Myometrial cell (primary cell): Measurements from ENCODE around the gene SYP. TPM values are rescaled to one million over a fixed set of nuclear protein-coding genes. Genes with fewer than 3 reads are reported as not detected.

ENCODE experiments used
- total RNA-seq: library from RNA; depleted of rRNA; stranded (reverse); fragments of >200 nt; gene quantifications from 2 replicates; pipeline ENCODE4 v1.2.3, GENCODE V29; 2015

The SYP gene
- total RNA-seq, result 0.29 TPM in 1 of 2 replicates, not detected in the other

GRCh38 chrX:49199906-49200771, at the start of gene SYP:
SYP (minus strand) TSS chrX:49200193; CDS start chrX:49200186, 7 bp downstream.

GRCh38 chrX:49233176-49233575, 33.2 kb upstream of the SYP start, which contains the start of gene CACNA1F:
CACNA1F (minus strand) TSS chrX:49233340; CDS start chrX:49233309, 31 bp downstream.

GRCh38 chrX:49186125-49187027, 13.6 kb downstream of the SYP start, which contains the start of gene PRICKLE3:
PRICKLE3 (minus strand) TSS chrX:49186373; CDS start chrX:49186297, 76 bp downstream.

DNA sequence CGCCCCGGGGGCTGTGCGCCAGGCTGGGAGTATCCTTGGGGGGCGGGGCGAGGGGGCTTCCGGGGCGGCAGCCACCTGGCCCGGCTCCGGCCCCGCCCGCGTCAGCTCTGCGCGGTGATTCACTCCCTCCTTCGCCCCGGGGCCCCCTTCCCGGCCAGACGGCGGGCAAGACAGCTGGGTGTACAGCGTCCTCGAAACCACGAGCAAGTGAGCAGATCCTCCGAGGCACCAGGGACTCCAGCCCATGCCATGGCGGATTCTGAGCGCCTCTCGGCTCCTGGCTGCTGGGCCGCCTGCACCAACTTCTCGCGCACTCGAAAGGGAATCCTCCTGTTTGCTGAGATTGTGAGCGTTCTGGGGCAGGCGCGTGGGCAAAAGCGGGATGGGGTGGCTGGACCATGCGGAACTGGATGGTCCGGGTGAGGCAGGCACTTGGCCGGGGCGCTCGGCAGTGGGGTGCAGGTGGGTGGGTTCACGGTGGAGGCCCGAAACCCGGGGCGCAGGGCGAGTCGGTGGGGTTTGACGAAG, 28.2 kb downstream of the SYP start, which contains the start of gene PLP2:
TSS of gene PLP2 (plus strand) at position 147 of the 528 bp plus-strand sequence. CDS start at position 250, 103 bp downstream.

GRCh38 chrX:49162620-49163019, 37.4 kb downstream of the SYP start, which contains the start of gene MAGIX:
MAGIX (plus strand) TSS chrX:49162758; CDS start chrX:49162890, 132 bp downstream.

Other genes with a start within 250 kb of the SYP start
- 39.2 and 48.0 TPM in 2 replicates for gene OTUD5, start 242.6 kb downstream of the SYP start, total RNA-seq
- gene KCND1, start 228.3 kb downstream of the SYP start, total RNA-seq, result 1.4 and 2.0 TPM in 2 replicates
- 11.3 and 19.0 TPM in 2 replicates for gene GRIPAP1, start 197.9 kb downstream of the SYP start, total RNA-seq
- gene TFE3, start 156.8 kb downstream of the SYP start, total RNA-seq, result 66.3 and 69.2 TPM in 2 replicates
- 0.58 and 1.4 TPM in 2 replicates for gene CCDC120, start 141.2 kb downstream of the SYP start, total RNA-seq
- gene PRAF2, start 126.2 kb downstream of the SYP start, total RNA-seq, result 19.7 and 34.6 TPM in 2 replicates
- gene WDR45, start 120.3 kb downstream of the SYP start, total RNA-seq, result 55.6 and 65.9 TPM in 2 replicates
- gene GPKOW, start 76.5 kb downstream of the SYP start, total RNA-seq, result 27.4 and 34.4 TPM in 2 replicates
- 1.4 and 6.3 TPM in 2 replicates for gene MAGIX, start 37.4 kb downstream of the SYP start, total RNA-seq
- gene PLP2, start 28.3 kb downstream of the SYP start, total RNA-seq, result 118 TPM in 2 replicates
- 5.8 and 8.5 TPM in 2 replicates for gene PRICKLE3, start 13.8 kb downstream of the SYP start, total RNA-seq
- gene CACNA1F, start 33.1 kb upstream of the SYP start, total RNA-seq, result not detected in 2 replicates
- gene CCDC22, start 35.3 kb upstream of the SYP start, total RNA-seq, result 16.5 and 24.5 TPM in 2 replicates
- gene FOXP3, start 64.5 kb upstream of the SYP start, total RNA-seq, result not detected in 2 replicates
- gene PPP1R3F, start 69.6 kb upstream of the SYP start, total RNA-seq, result 0.58 and 8.2 TPM in 2 replicates
- gene GAGE10, start 103.5 kb upstream of the SYP start, total RNA-seq, result not detected in 2 replicates
- gene GAGE12J, start 121.8 kb upstream of the SYP start, total RNA-seq, result not detected in 2 replicates
- not detected in 2 replicates for gene GAGE13, start 131.4 kb upstream of the SYP start, total RNA-seq